Measurements from ENCODE around the gene SSBP2.
"Not testable (repeated sequence)": the region's sequence is repeated elsewhere in the genome, so short reads cannot be mapped to it uniquely, and the experiment has no call there.

SSBP2 gene

GRCh38 chr5:81506378-81506777, 244.5 kb downstream of the SSBP2 start:
- Histone ChIP-seq H3K4me1 (ENCODE audit: control insufficient read depth in 1 of 2, insufficient read depth in 2 of 2, low read length in 2 of 2) (peaks cover 0 to 7% of the 10 kb centered on the region in 2 donors), H3K27ac (ENCODE audit: low read depth, low read length) (no peak overlapping the region), H3K9me3 (ENCODE audit: control insufficient read depth in 1 of 2, low read length in 2 of 2) (no peaks in the 10 kb centered on the region), H3K4me3 (ENCODE audit: low read depth in 1 of 2, low read length in 2 of 2) (no peak overlapping the region), H3K27me3 (ENCODE audit: control insufficient read depth in 1 of 2, insufficient read depth in 2 of 2, low read length in 2 of 2) (no peaks in the 10 kb centered on the region), H3K9ac (ENCODE audit: low read depth in 1 of 2, low read length in 2 of 2) (no peak overlapping the region), H3K36me3 (ENCODE audit: control insufficient read depth in 1 of 2, insufficient read depth in 2 of 2, low read length in 2 of 2) (no peaks in the 10 kb centered on the region)

GRCh38 chr5:81505672-81506071, 245.2 kb downstream of the SSBP2 start:
- H3K9ac ChIP-seq (ENCODE audit: low read depth in 1 of 2, low read length in 2 of 2): no peak overlapping the region
- H3K4me3 ChIP-seq (ENCODE audit: low read depth in 1 of 2, low read length in 2 of 2): peak overlapping the region; percentile 8 to 40
- no peaks in the 10 kb centered on the region for H3K36me3 ChIP-seq (ENCODE audit: control insufficient read depth in 1 of 2, insufficient read depth in 2 of 2, low read length in 2 of 2)
- H3K9me3 ChIP-seq (ENCODE audit: control insufficient read depth in 1 of 2, low read length in 2 of 2): no peaks in the 10 kb centered on the region
- H3K27me3 ChIP-seq (ENCODE audit: control insufficient read depth in 1 of 2, insufficient read depth in 2 of 2, low read length in 2 of 2): no peaks in the 10 kb centered on the region
- H3K4me1 ChIP-seq (ENCODE audit: control insufficient read depth in 1 of 2, insufficient read depth in 2 of 2, low read length in 2 of 2): peaks cover 0 to 7% of the 10 kb centered on the region in 2 donors
- H3K27ac ChIP-seq (ENCODE audit: low read depth, low read length): no peak overlapping the region

DNA sequence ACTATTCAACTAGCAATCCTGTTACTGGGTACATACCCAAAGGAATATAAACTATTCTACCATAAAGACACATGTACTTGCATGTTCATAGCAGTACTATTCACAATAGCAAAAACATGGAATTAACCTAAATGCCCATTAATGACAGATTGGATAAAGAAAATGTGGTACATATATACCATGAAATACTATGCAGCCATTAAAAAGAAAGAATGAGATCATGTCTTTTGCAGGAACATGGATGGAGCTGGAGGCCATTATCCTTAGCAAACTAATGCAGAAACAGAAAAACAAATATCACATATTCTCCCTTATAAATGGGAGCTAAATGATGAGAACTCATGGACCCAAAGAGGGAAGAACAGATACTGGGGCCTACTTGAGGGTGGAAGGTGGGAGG, 247.3 kb downstream of the SSBP2 start:
- H3K4me1 ChIP-seq (ENCODE audit: control insufficient read depth in 1 of 2, insufficient read depth in 2 of 2, low read length in 2 of 2); H3K4me3 ChIP-seq (ENCODE audit: low read depth in 1 of 2, low read length in 2 of 2); H3K9ac ChIP-seq (ENCODE audit: low read depth in 1 of 2, low read length in 2 of 2); H3K36me3 ChIP-seq (ENCODE audit: control insufficient read depth in 1 of 2, insufficient read depth in 2 of 2, low read length in 2 of 2); H3K27ac ChIP-seq (ENCODE audit: low read depth, low read length); H3K27me3 ChIP-seq (ENCODE audit: control insufficient read depth in 1 of 2, insufficient read depth in 2 of 2, low read length in 2 of 2); H3K9me3 ChIP-seq (ENCODE audit: control insufficient read depth in 1 of 2, low read length in 2 of 2): not testable (repeated sequence)

DNA sequence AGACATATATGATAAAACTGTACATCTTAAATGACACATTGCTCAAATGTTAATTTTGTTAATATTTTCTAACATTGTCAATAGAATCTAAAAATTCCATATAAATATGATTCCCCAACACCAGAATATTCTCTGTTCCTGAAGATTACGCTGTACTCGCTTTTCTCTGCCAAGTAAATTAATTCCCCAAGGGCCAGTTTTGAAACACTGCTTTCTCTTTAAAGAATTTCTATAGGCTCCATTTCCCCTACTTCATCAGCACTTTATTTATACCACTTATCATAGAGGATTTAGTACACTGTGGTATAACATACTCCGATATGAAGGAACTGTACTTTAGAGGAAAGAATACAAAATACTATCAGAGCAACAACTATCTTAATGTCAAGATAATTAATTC, 255.6 kb downstream of the SSBP2 start:
- Histone ChIP-seq H3K27ac (ENCODE audit: low read depth, low read length) (no peak overlapping the region), H3K27me3 (ENCODE audit: control insufficient read depth in 1 of 2, insufficient read depth in 2 of 2, low read length in 2 of 2) (no peaks in the 10 kb centered on the region), H3K4me3 (ENCODE audit: low read depth in 1 of 2, low read length in 2 of 2) (no peak overlapping the region), H3K9me3 (ENCODE audit: control insufficient read depth in 1 of 2, low read length in 2 of 2) (no peaks in the 10 kb centered on the region), H3K9ac (ENCODE audit: low read depth in 1 of 2, low read length in 2 of 2) (no peak overlapping the region), H3K4me1 (ENCODE audit: control insufficient read depth in 1 of 2, insufficient read depth in 2 of 2, low read length in 2 of 2) (no peaks in the 10 kb centered on the region), H3K36me3 (ENCODE audit: control insufficient read depth in 1 of 2, insufficient read depth in 2 of 2, low read length in 2 of 2) (no peaks in the 10 kb centered on the region)

DNA sequence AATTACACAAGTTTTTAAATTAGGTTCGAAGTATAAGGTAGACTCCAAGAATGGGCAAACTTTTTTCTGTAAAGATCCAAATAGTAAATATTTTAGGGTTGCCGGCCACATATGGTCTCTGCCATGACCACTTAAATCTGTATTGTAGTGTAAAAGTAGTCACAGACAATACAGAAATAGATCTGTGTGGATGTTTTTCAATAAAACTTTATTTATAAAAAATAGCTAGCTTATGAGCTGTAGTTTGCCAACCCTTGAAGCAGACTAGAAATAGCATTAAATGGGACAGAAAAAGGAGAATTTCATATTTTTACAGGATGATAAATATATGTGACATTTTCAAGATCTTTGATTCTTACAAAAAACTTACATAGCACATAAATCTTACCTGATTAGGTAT, 262.0 kb downstream of the SSBP2 start:
- no peaks in the 10 kb centered on the region for H3K36me3 ChIP-seq (ENCODE audit: control insufficient read depth in 1 of 2, insufficient read depth in 2 of 2, low read length in 2 of 2)
- no peak overlapping the region for H3K27ac ChIP-seq (ENCODE audit: low read depth, low read length)
- H3K4me3 ChIP-seq (ENCODE audit: low read depth in 1 of 2, low read length in 2 of 2): no peak overlapping the region
- no peaks in the 10 kb centered on the region for H3K9me3 ChIP-seq (ENCODE audit: control insufficient read depth in 1 of 2, low read length in 2 of 2)
- H3K9ac ChIP-seq (ENCODE audit: low read depth in 1 of 2, low read length in 2 of 2): no peak overlapping the region
- no peaks in the 10 kb centered on the region for H3K27me3 ChIP-seq (ENCODE audit: control insufficient read depth in 1 of 2, insufficient read depth in 2 of 2, low read length in 2 of 2)
- H3K4me1 ChIP-seq (ENCODE audit: control insufficient read depth in 1 of 2, insufficient read depth in 2 of 2, low read length in 2 of 2): no peaks in the 10 kb centered on the region

DNA sequence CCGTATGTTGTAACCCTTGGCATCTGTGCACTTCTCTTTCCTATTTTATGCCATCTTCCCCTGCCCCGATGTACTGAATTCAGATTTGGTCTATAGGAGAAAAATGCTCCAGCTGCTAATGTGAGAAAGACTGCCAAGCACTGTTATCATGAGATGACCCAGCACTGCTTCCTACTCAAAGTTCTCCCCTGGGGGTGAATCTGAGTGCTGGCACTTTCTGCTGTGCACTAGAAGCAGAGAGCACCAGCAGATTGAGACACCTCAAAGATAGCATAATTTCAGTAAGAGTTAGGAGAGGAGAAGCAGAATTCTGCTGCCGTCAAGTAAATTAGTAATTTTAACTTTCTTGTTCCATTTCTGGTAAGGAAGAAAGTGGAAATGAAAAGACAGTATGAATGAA, 264.2 kb downstream of the SSBP2 start:
- H3K4me3 ChIP-seq (ENCODE audit: low read depth in 1 of 2, low read length in 2 of 2): no peak overlapping the region
- H3K27ac ChIP-seq (ENCODE audit: low read depth, low read length): no peak overlapping the region
- H3K4me1 ChIP-seq (ENCODE audit: control insufficient read depth in 1 of 2, insufficient read depth in 2 of 2, low read length in 2 of 2): no peaks in the 10 kb centered on the region
- H3K9ac ChIP-seq (ENCODE audit: low read depth in 1 of 2, low read length in 2 of 2): no peak overlapping the region
- no peaks in the 10 kb centered on the region for H3K36me3 ChIP-seq (ENCODE audit: control insufficient read depth in 1 of 2, insufficient read depth in 2 of 2, low read length in 2 of 2)
- no peaks in the 10 kb centered on the region for H3K27me3 ChIP-seq (ENCODE audit: control insufficient read depth in 1 of 2, insufficient read depth in 2 of 2, low read length in 2 of 2)
- no peaks in the 10 kb centered on the region for H3K9me3 ChIP-seq (ENCODE audit: control insufficient read depth in 1 of 2, low read length in 2 of 2)

DNA sequence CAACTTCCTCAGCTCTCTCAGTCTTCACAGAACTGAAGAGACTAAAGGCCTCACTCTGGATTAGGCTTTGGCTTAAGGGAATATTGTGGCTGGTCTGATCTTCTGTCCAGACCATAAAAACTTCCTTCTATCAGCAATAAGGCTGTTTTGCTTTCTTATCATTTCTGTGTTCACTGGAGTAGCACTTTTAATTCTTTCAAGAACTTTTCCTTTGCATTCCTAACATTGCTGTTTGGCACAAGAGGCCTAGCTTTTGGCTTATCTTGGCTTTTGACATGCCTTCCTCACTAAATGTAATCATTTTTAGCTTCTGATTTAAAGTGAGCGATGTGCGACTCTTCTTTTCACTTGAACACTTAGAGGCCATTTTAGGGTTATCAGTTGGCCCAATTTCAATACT, 268.3 kb downstream of the SSBP2 start:
- H3K27ac ChIP-seq (ENCODE audit: low read depth, low read length): no peak overlapping the region
- H3K4me1 ChIP-seq (ENCODE audit: control insufficient read depth in 1 of 2, insufficient read depth in 2 of 2, low read length in 2 of 2): no peaks in the 10 kb centered on the region
- no peak overlapping the region for H3K9ac ChIP-seq (ENCODE audit: low read depth in 1 of 2, low read length in 2 of 2)
- no peak overlapping the region for H3K4me3 ChIP-seq (ENCODE audit: low read depth in 1 of 2, low read length in 2 of 2)
- H3K9me3 ChIP-seq (ENCODE audit: control insufficient read depth in 1 of 2, low read length in 2 of 2): no peaks in the 10 kb centered on the region
- H3K36me3 ChIP-seq (ENCODE audit: control insufficient read depth in 1 of 2, insufficient read depth in 2 of 2, low read length in 2 of 2): no peaks in the 10 kb centered on the region
- no peaks in the 10 kb centered on the region for H3K27me3 ChIP-seq (ENCODE audit: control insufficient read depth in 1 of 2, insufficient read depth in 2 of 2, low read length in 2 of 2)

GRCh38 chr5:81473395-81473794, 277.5 kb downstream of the SSBP2 start:
- not testable (repeated sequence) for H3K27ac ChIP-seq (ENCODE audit: low read depth, low read length); H3K4me3 ChIP-seq (ENCODE audit: low read depth in 1 of 2, low read length in 2 of 2); H3K4me1 ChIP-seq (ENCODE audit: control insufficient read depth in 1 of 2, insufficient read depth in 2 of 2, low read length in 2 of 2); H3K9ac ChIP-seq (ENCODE audit: low read depth in 1 of 2, low read length in 2 of 2); H3K27me3 ChIP-seq (ENCODE audit: control insufficient read depth in 1 of 2, insufficient read depth in 2 of 2, low read length in 2 of 2); H3K9me3 ChIP-seq (ENCODE audit: control insufficient read depth in 1 of 2, low read length in 2 of 2)
- peaks cover 0 to 11% of the 10 kb centered on the region in 2 donors for H3K36me3 ChIP-seq (ENCODE audit: control insufficient read depth in 1 of 2, insufficient read depth in 2 of 2, low read length in 2 of 2)

GRCh38 chr5:81469676-81470075, 281.2 kb downstream of the SSBP2 start:
- H3K4me1 ChIP-seq (ENCODE audit: control insufficient read depth in 1 of 2, insufficient read depth in 2 of 2, low read length in 2 of 2): no peaks in the 10 kb centered on the region
- no peaks in the 10 kb centered on the region for H3K27me3 ChIP-seq (ENCODE audit: control insufficient read depth in 1 of 2, insufficient read depth in 2 of 2, low read length in 2 of 2)
- H3K9ac ChIP-seq (ENCODE audit: low read depth in 1 of 2, low read length in 2 of 2): no peak overlapping the region
- peaks cover 0 to 7% of the 10 kb centered on the region in 2 donors for H3K9me3 ChIP-seq (ENCODE audit: control insufficient read depth in 1 of 2, low read length in 2 of 2)
- H3K27ac ChIP-seq (ENCODE audit: low read depth, low read length): no peak overlapping the region
- no peak overlapping the region for H3K4me3 ChIP-seq (ENCODE audit: low read depth in 1 of 2, low read length in 2 of 2)
- H3K36me3 ChIP-seq (ENCODE audit: control insufficient read depth in 1 of 2, insufficient read depth in 2 of 2, low read length in 2 of 2): peaks cover 0 to 11% of the 10 kb centered on the region in 2 donors

- no peak overlapping the region for H3K27ac ChIP-seq (ENCODE audit: low read depth, low read length)
- peaks cover 0 to 3% of the 10 kb centered on the region in 2 donors for H3K36me3 ChIP-seq (ENCODE audit: control insufficient read depth in 1 of 2, insufficient read depth in 2 of 2, low read length in 2 of 2)
Observed at GRCh38 chr5:81450940-81451339, 300.0 kb downstream of the SSBP2 start.

DNA sequence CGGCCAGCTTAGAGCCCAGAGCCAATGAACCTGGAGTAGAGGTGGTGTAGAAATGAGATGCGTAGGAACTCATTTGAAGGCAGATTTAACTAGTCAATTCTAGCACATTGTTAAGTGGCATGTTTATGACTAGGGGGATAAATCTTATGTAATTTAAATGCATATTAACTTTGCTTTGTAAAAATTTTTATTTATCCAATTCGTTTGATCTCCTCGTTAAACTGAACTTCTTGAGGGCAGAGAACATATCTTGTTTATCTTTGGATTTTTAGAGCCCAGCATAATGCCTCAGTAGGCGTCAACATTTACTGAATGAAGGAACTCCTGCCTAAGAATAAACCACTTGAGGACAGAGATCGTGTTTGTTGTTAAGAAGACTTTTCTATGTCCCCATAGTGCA, 315.9 kb downstream of the SSBP2 start:
- Histone ChIP-seq H3K9me3 (ENCODE audit: control insufficient read depth in 1 of 2, low read length in 2 of 2) (no peaks in the 10 kb centered on the region), H3K4me3 (ENCODE audit: low read depth in 1 of 2, low read length in 2 of 2) (no peak overlapping the region), H3K36me3 (ENCODE audit: control insufficient read depth in 1 of 2, insufficient read depth in 2 of 2, low read length in 2 of 2) (no peaks in the 10 kb centered on the region), H3K9ac (ENCODE audit: low read depth in 1 of 2, low read length in 2 of 2) (no peak overlapping the region), H3K4me1 (ENCODE audit: control insufficient read depth in 1 of 2, insufficient read depth in 2 of 2, low read length in 2 of 2) (no peaks in the 10 kb centered on the region), H3K27ac (ENCODE audit: low read depth, low read length) (no peak overlapping the region), H3K27me3 (ENCODE audit: control insufficient read depth in 1 of 2, insufficient read depth in 2 of 2, low read length in 2 of 2) (no peaks in the 10 kb centered on the region)

More at GRCh38 chr5:81450940-81451339, 300.0 kb downstream of the SSBP2 start:
- Histone ChIP-seq H3K4me1 (ENCODE audit: control insufficient read depth in 1 of 2, insufficient read depth in 2 of 2, low read length in 2 of 2) (no peaks in the 10 kb centered on the region), H3K9me3 (ENCODE audit: control insufficient read depth in 1 of 2, low read length in 2 of 2) (no peaks in the 10 kb centered on the region), H3K27me3 (ENCODE audit: control insufficient read depth in 1 of 2, insufficient read depth in 2 of 2, low read length in 2 of 2) (no peaks in the 10 kb centered on the region), H3K9ac (ENCODE audit: low read depth in 1 of 2, low read length in 2 of 2) (no peak overlapping the region), H3K4me3 (ENCODE audit: low read depth in 1 of 2, low read length in 2 of 2) (no peak overlapping the region)
